ENCODE results near the gene ENGASE. TPM values are rescaled to one million over a fixed set of nuclear protein-coding genes. Genes with fewer than 3 reads are reported as not detected.

Gene ENGASE
- total and polyA plus RNA-seq, 7 experiments from 2014 or later = 3.8 to 214 (median 82.7) TPM

GRCh38 chr17:79104898-79105600, 30.4 kb downstream of the ENGASE start:
- no peak overlapping the region for H3K4me3 ChIP-seq (ENCODE audit: low read length)
- no peaks in the 10 kb centered on the region for H3K4me1 ChIP-seq (ENCODE audit: control insufficient read depth in 2 of 2, insufficient read depth in 2 of 2, low read length in 2 of 2)
- no peaks in the 10 kb centered on the region for H3K9me3 ChIP-seq (ENCODE audit: control insufficient read depth in 2 of 3, low read length in 3 of 3)
- ATAC-seq = no peak
- H3K27ac Mint-ChIP-seq = no peak overlapping the region
- no peak for DNase-seq
- peaks cover 0 to 16% (median 5%) of the 10 kb centered on the region in 5 donors for H3K27me3 Mint-ChIP-seq
- ChIA-PET CTCF (no interaction called here), POLR2A (no interaction called here)
- no peaks in the 10 kb centered on the region for H3K27me3 ChIP-seq (ENCODE audit: control insufficient read depth in 2 of 2, insufficient read depth in 2 of 2, low read length in 2 of 2)
- no peaks in the 10 kb centered on the region for H3K36me3 Mint-ChIP-seq
- H3K4me1 Mint-ChIP-seq = no peaks in the 10 kb centered on the region
- H3K36me3 ChIP-seq (ENCODE audit: control insufficient read depth in 2 of 3, insufficient read depth in 3 of 3, low read length in 3 of 3) = no peaks in the 10 kb centered on the region
- H3K4me3 Mint-ChIP-seq = no peak overlapping the region
- no peak overlapping the region for H3K27ac ChIP-seq (ENCODE audit: low read depth, low read length)
- intact Hi-C loops (cut with micrococcal nuclease) = no loop called here
- H3K9me3 Mint-ChIP-seq = no peaks in the 10 kb centered on the region

- intact Hi-C loops (cut with micrococcal nuclease) = no loop called here
- Mint-ChIP-seq H3K36me3 (no peaks in the 10 kb centered on the region), H3K4me1 (no peaks in the 10 kb centered on the region), H3K27ac (no peak overlapping the region), H3K4me3 (no peak overlapping the region), H3K27me3 (peaks cover 0 to 16% (median 5%) of the 10 kb centered on the region in 5 donors), H3K9me3 (no peaks in the 10 kb centered on the region)
- DNase-seq (no peak), ATAC-seq (no peak)
- no peaks in the 10 kb centered on the region for H3K36me3 ChIP-seq (ENCODE audit: control insufficient read depth in 2 of 3, insufficient read depth in 3 of 3, low read length in 3 of 3)
- CTCF ChIA-PET = no interaction called here
- no peak overlapping the region for H3K4me3 ChIP-seq (ENCODE audit: low read length)
- H3K27me3 ChIP-seq (ENCODE audit: control insufficient read depth in 2 of 2, insufficient read depth in 2 of 2, low read length in 2 of 2) = no peaks in the 10 kb centered on the region
- H3K4me1 ChIP-seq (ENCODE audit: control insufficient read depth in 2 of 2, insufficient read depth in 2 of 2, low read length in 2 of 2) = no peaks in the 10 kb centered on the region
- H3K27ac ChIP-seq (ENCODE audit: low read depth, low read length) = no peak overlapping the region
- POLR2A ChIA-PET = no interaction called here
- no peaks in the 10 kb centered on the region for H3K9me3 ChIP-seq (ENCODE audit: control insufficient read depth in 2 of 3, low read length in 3 of 3)
Observed at GRCh38 chr17:79105937-79106336, 31.3 kb downstream of the ENGASE start.

GRCh38 chr17:79106958-79107357, 32.3 kb downstream of the ENGASE start:
- ChIA-PET POLR2A (no interaction called here), CTCF (no interaction called here)
- Histone ChIP-seq H3K27ac (ENCODE audit: low read depth, low read length) (no peak overlapping the region), H3K4me1 (ENCODE audit: control insufficient read depth in 2 of 2, insufficient read depth in 2 of 2, low read length in 2 of 2) (no peaks in the 10 kb centered on the region), H3K9me3 (ENCODE audit: control insufficient read depth in 2 of 3, low read length in 3 of 3) (no peaks in the 10 kb centered on the region), H3K4me3 (ENCODE audit: low read length) (no peak overlapping the region), H3K36me3 (ENCODE audit: control insufficient read depth in 2 of 3, insufficient read depth in 3 of 3, low read length in 3 of 3) (no peaks in the 10 kb centered on the region), H3K27me3 (ENCODE audit: control insufficient read depth in 2 of 2, insufficient read depth in 2 of 2, low read length in 2 of 2) (no peaks in the 10 kb centered on the region)
- H3K27me3 Mint-ChIP-seq = peaks cover 0 to 15% (median 5%) of the 10 kb centered on the region in 5 donors
- H3K4me3 Mint-ChIP-seq = no peak overlapping the region
- no peak overlapping the region for H3K27ac Mint-ChIP-seq
- no peaks in the 10 kb centered on the region for H3K36me3 Mint-ChIP-seq
- DNase-seq = no peak
- no peak for ATAC-seq
- intact Hi-C loops (cut with micrococcal nuclease) = no loop called here
- no peaks in the 10 kb centered on the region for H3K4me1 Mint-ChIP-seq
- no peaks in the 10 kb centered on the region for H3K9me3 Mint-ChIP-seq

- Mint-ChIP-seq H3K4me1 (no peaks in the 10 kb centered on the region), H3K4me3 (no peak overlapping the region)
Observed at GRCh38 chr17:79107499-79108231, 33.0 kb downstream of the ENGASE start.

DNA sequence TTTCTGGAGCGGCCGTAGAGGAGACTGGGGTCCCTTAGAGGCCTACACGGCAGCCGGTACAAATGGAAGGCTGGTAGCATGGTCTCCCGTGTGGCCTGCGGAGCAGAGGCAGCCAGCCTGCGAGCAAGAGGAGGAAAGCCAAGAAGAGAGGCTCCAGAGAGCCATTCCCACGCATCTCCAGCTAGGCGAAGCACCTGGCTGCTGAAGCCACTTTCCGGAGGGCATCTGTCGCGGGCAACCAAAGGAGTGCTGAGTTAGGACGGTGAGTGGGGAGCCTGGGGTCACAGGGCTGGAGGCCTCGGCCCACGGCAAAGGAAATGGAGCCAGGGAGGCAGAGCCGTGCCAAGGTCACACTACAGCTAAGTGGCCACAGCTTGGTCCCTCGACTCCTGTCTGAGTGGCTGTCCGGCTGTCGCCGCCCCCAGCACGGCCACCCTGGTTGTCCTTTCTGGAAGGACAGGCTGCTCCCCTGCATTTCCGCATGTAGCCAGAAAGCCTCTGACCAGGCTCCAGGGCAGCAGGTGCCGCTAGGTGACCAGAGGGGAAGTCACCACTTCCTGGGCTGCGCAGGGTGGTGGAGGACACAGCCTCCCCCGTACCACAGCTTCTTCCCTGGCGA, 33.7 kb downstream of the ENGASE start:
- ChIA-PET POLR2A (no interaction called here), CTCF (no interaction called here)
- Mint-ChIP-seq H3K36me3 (no peaks in the 10 kb centered on the region), H3K27me3 (peaks cover 0 to 5% (median under 1%) of the 10 kb centered on the region in 5 donors), H3K9me3 (no peaks in the 10 kb centered on the region), H3K4me1 (no peaks in the 10 kb centered on the region), H3K27ac (no peak overlapping the region), H3K4me3 (no peak overlapping the region)
- H3K27ac ChIP-seq (ENCODE audit: low read depth, low read length) = no peak overlapping the region
- H3K9me3 ChIP-seq (ENCODE audit: control insufficient read depth in 2 of 3, low read length in 3 of 3) = no peaks in the 10 kb centered on the region
- H3K27me3 ChIP-seq (ENCODE audit: control insufficient read depth in 2 of 2, insufficient read depth in 2 of 2, low read length in 2 of 2) = no peaks in the 10 kb centered on the region
- H3K4me1 ChIP-seq (ENCODE audit: control insufficient read depth in 2 of 2, insufficient read depth in 2 of 2, low read length in 2 of 2) = no peaks in the 10 kb centered on the region
- no peak overlapping the region for H3K4me3 ChIP-seq (ENCODE audit: low read length)
- DNase-seq (no peak), ATAC-seq (no peak)
- no peaks in the 10 kb centered on the region for H3K36me3 ChIP-seq (ENCODE audit: control insufficient read depth in 2 of 3, insufficient read depth in 3 of 3, low read length in 3 of 3)
- intact Hi-C loops (cut with micrococcal nuclease) = no loop called here

More at GRCh38 chr17:79107499-79108231, 33.0 kb downstream of the ENGASE start:
- Histone ChIP-seq H3K36me3 (ENCODE audit: control insufficient read depth in 2 of 3, insufficient read depth in 3 of 3, low read length in 3 of 3) (no peaks in the 10 kb centered on the region), H3K4me1 (ENCODE audit: control insufficient read depth in 2 of 2, insufficient read depth in 2 of 2, low read length in 2 of 2) (no peaks in the 10 kb centered on the region), H3K4me3 (ENCODE audit: low read length) (no peak overlapping the region), H3K9me3 (ENCODE audit: control insufficient read depth in 2 of 3, low read length in 3 of 3) (no peaks in the 10 kb centered on the region), H3K27me3 (ENCODE audit: control insufficient read depth in 2 of 2, insufficient read depth in 2 of 2, low read length in 2 of 2) (no peaks in the 10 kb centered on the region), H3K27ac (ENCODE audit: low read depth, low read length) (no peak overlapping the region)
- ATAC-seq (no peak), DNase-seq (no peak)
- Mint-ChIP-seq H3K9me3 (no peaks in the 10 kb centered on the region), H3K27ac (no peak overlapping the region), H3K27me3 (peaks cover 0 to 11% (median 5%) of the 10 kb centered on the region in 5 donors), H3K36me3 (no peaks in the 10 kb centered on the region)
- POLR2A ChIA-PET = no interaction called here
- CTCF ChIA-PET = interaction anchor here (0.6 kb wide), 1 partner anchor 507 kb away, joined by 3 read pairs; no protein-coding TSS in a partner anchor
- intact Hi-C loops (cut with micrococcal nuclease) = no loop called here

GRCh38 chr17:79108870-79109269, 34.2 kb downstream of the ENGASE start:
- Histone ChIP-seq H3K27me3 (ENCODE audit: control insufficient read depth in 2 of 2, insufficient read depth in 2 of 2, low read length in 2 of 2) (no peaks in the 10 kb centered on the region), H3K4me3 (ENCODE audit: low read length) (no peak overlapping the region), H3K36me3 (ENCODE audit: control insufficient read depth in 2 of 3, insufficient read depth in 3 of 3, low read length in 3 of 3) (no peaks in the 10 kb centered on the region), H3K9me3 (ENCODE audit: control insufficient read depth in 2 of 3, low read length in 3 of 3) (no peaks in the 10 kb centered on the region), H3K4me1 (ENCODE audit: control insufficient read depth in 2 of 2, insufficient read depth in 2 of 2, low read length in 2 of 2) (no peaks in the 10 kb centered on the region), H3K27ac (ENCODE audit: low read depth, low read length) (no peak overlapping the region)
- no peaks in the 10 kb centered on the region for H3K4me1 Mint-ChIP-seq
- peaks cover 0 to 5% (median 0%) of the 10 kb centered on the region in 5 donors for H3K27me3 Mint-ChIP-seq
- no peak for DNase-seq
- ATAC-seq = no peak
- intact Hi-C loops (cut with micrococcal nuclease) = no loop called here
- ChIA-PET CTCF (no interaction called here), POLR2A (no interaction called here)
- H3K9me3 Mint-ChIP-seq = no peaks in the 10 kb centered on the region
- no peaks in the 10 kb centered on the region for H3K36me3 Mint-ChIP-seq
- H3K4me3 Mint-ChIP-seq = no peak overlapping the region
- H3K27ac Mint-ChIP-seq = no peak overlapping the region

Measured in naive thymus-derived CD4-positive, alpha-beta T cell (primary cell).